A549 treated with AZD9567 at 1 μM for 4 hours (cell line): ENCODE data around the gene STRIT1. TPM values are rescaled to one million over a fixed set of nuclear protein-coding genes. Genes with fewer than 3 reads are reported as not detected.

Experiments
- total RNA-seq: library from RNA; stranded (reverse); fragments of 200-300 nt; extraction: Qiagen RNA extraction; gene quantifications from 5 replicates; pipeline ENCODE4 v1.2.3, GENCODE V29; 2022; ENCODE audit not compliant: insufficient read depth

The STRIT1 gene
- total RNA-seq: not detected in 5 replicates

DNA sequence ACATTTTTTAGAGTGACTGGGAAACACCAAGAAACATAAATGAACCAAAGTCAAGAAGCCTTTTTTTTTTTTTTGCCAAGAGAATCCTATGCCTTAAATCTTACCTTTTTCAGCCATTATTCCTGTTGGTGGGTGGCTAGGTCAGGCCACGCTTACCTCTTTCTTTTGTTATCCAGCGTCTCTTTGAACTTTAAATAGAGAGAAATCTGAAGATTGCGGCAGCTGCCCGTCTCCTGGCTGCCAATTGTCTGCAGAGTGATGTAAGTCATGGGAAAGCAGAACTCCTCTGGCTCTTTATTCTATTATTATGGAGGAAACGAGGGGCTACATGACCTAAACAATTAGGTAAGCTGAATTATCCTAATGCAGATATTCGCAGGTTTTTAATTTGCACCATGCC, at the start of gene STRIT1:
STRIT1 (minus strand) TSS at position 168 of the 400 bp plus-strand sequence.

Other genes with a start within 250 kb of the STRIT1 start
- not detected in 5 replicates for gene MME, start 213.4 kb downstream of the STRIT1 start, total RNA-seq